ENCODE measurements around the gene ETV3L. TPM values are rescaled to one million over a fixed set of nuclear protein-coding genes. Genes with fewer than 3 reads are reported as not detected.

Gene ETV3L
- polyA plus RNA-seq, 3 donors: not detected

- no peak for DNase-seq (ENCODE audit: low read depth in 3 of 3, low spot score in 2 of 3)
Observed at GRCh38 chr1:157132616-157133167, 33.1 kb upstream of the ETV3L start.

- DNase-seq (ENCODE audit: low read depth in 3 of 3, low spot score in 2 of 3): no peak
Observed at GRCh38 chr1:157132111-157132510, 32.5 kb upstream of the ETV3L start.

GRCh38 chr1:157131281-157131680 is 31.7 kb upstream of the ETV3L start:
- DNase-seq (ENCODE audit: low read depth in 3 of 3, low spot score in 2 of 3): no peak

GRCh38 chr1:157124855-157125254 is 25.2 kb upstream of the ETV3L start:
- DNase-seq (ENCODE audit: low read depth in 3 of 3, low spot score in 2 of 3): no peak

GRCh38 chr1:157119448-157119847 is 19.8 kb upstream of the ETV3L start:
- DNase-seq (ENCODE audit: low read depth in 3 of 3, low spot score in 2 of 3): no peak

- no peak for DNase-seq (ENCODE audit: low read depth in 3 of 3, low spot score in 2 of 3)
Observed at GRCh38 chr1:157119008-157119407, 19.4 kb upstream of the ETV3L start.

GRCh38 chr1:157117527-157118057 is 18.0 kb upstream of the ETV3L start:
- no peak for DNase-seq (ENCODE audit: low read depth in 3 of 3, low spot score in 2 of 3)

GRCh38 chr1:157116737-157117103 is 17.1 kb upstream of the ETV3L start:
- no peak for DNase-seq (ENCODE audit: low read depth in 3 of 3, low spot score in 2 of 3)

- no peak for DNase-seq (ENCODE audit: low read depth in 3 of 3, low spot score in 2 of 3)
Observed at GRCh38 chr1:157115851-157116736, 16.5 kb upstream of the ETV3L start.

- DNase-seq (ENCODE audit: low read depth in 3 of 3, low spot score in 2 of 3): no peak
Observed at GRCh38 chr1:157115429-157115838, 15.8 kb upstream of the ETV3L start.

- no peak for DNase-seq (ENCODE audit: low read depth in 3 of 3, low spot score in 2 of 3)
Observed at GRCh38 chr1:157114183-157115121, 14.8 kb upstream of the ETV3L start.

GRCh38 chr1:157113631-157114030 is 14.0 kb upstream of the ETV3L start:
- DNase-seq (ENCODE audit: low read depth in 3 of 3, low spot score in 2 of 3): no peak

- DNase-seq (ENCODE audit: low read depth in 3 of 3, low spot score in 2 of 3): no peak
Observed at GRCh38 chr1:157113106-157113505, 13.5 kb upstream of the ETV3L start.

GRCh38 chr1:157112186-157112867 is 12.7 kb upstream of the ETV3L start:
- no peak for DNase-seq (ENCODE audit: low read depth in 3 of 3, low spot score in 2 of 3)

- DNase-seq (ENCODE audit: low read depth in 3 of 3, low spot score in 2 of 3): no peak
Observed at GRCh38 chr1:157111396-157112165, 12.0 kb upstream of the ETV3L start.

GRCh38 chr1:157110686-157111085 is 11.1 kb upstream of the ETV3L start:
- no peak for DNase-seq (ENCODE audit: low read depth in 3 of 3, low spot score in 2 of 3)

GRCh38 chr1:157110003-157110402 is 10.4 kb upstream of the ETV3L start:
- DNase-seq (ENCODE audit: low read depth in 3 of 3, low spot score in 2 of 3): no peak

GRCh38 chr1:157108448-157108847 is 8.8 kb upstream of the ETV3L start:
- DNase-seq (ENCODE audit: low read depth in 3 of 3, low spot score in 2 of 3): no peak

GRCh38 chr1:157107702-157108101 is 8.1 kb upstream of the ETV3L start:
- DNase-seq (ENCODE audit: low read depth in 3 of 3, low spot score in 2 of 3): no peak

GRCh38 chr1:157106813-157107189 is 7.2 kb upstream of the ETV3L start:
- no peak for DNase-seq (ENCODE audit: low read depth in 3 of 3, low spot score in 2 of 3)

Measured in right renal cortex interstitium (tissue), 3 donors.